Mucosa of stomach (tissue), 1 donor: Measurements from ENCODE around the gene PARD3.
"Not testable (repeated sequence)": the region's sequence is repeated elsewhere in the genome, so short reads cannot be mapped to it uniquely, and the experiment has no call there.

Source experiments
- H3K27me3 ChIP-seq: one replicate; pipeline ENCODE4 v1.7.0; 2013; ENCODE audit warnings: mild to moderate bottlenecking, low read length; ENCODE audit not compliant: control insufficient read depth, insufficient read depth
- H3K36me3 ChIP-seq: one replicate; pipeline ENCODE4 v1.7.0; 2013; ENCODE audit warnings: low read length; ENCODE audit not compliant: control insufficient read depth, insufficient read depth
- H3K4me1 ChIP-seq: one replicate; pipeline ENCODE4 v1.7.0; 2013; ENCODE audit warnings: mild to moderate bottlenecking, low read length; ENCODE audit not compliant: control insufficient read depth, insufficient read depth
- H3K4me3 ChIP-seq: one replicate; pipeline ENCODE4 v1.7.0; 2013; ENCODE audit warnings: low read length
- H3K9ac ChIP-seq: one replicate; pipeline ENCODE4 v1.7.0; 2013; ENCODE audit warnings: mild to moderate bottlenecking, low read length, moderate library complexity
- H3K9me3 ChIP-seq: one replicate; pipeline ENCODE4 v1.7.0; 2013; ENCODE audit warnings: mild to moderate bottlenecking, low read length, moderate library complexity; ENCODE audit not compliant: control insufficient read depth
- donor health status: Pancreatic carcinoma.

The PARD3 gene

GRCh38 chr10:34360984-34361383 is 454.1 kb downstream of the PARD3 start:
- H3K9ac ChIP-seq: no peak overlapping the region
- no peaks in the 10 kb centered on the region for H3K36me3 ChIP-seq
- no peaks in the 10 kb centered on the region for H3K27me3 ChIP-seq
- H3K4me1 ChIP-seq: no peaks in the 10 kb centered on the region
- no peaks in the 10 kb centered on the region for H3K9me3 ChIP-seq
- no peak overlapping the region for H3K4me3 ChIP-seq

- no peaks in the 10 kb centered on the region for H3K4me1 ChIP-seq
- H3K9me3 ChIP-seq: no peaks in the 10 kb centered on the region
- H3K27me3 ChIP-seq: no peaks in the 10 kb centered on the region
- H3K9ac ChIP-seq: no peak overlapping the region
- no peak overlapping the region for H3K4me3 ChIP-seq
- no peaks in the 10 kb centered on the region for H3K36me3 ChIP-seq
Measured at GRCh38 chr10:34359435-34359813, 455.7 kb downstream of the PARD3 start.

- Histone ChIP-seq H3K9me3 (no peaks in the 10 kb centered on the region), H3K9ac (no peak overlapping the region), H3K36me3 (no peaks in the 10 kb centered on the region), H3K27me3 (no peaks in the 10 kb centered on the region), H3K4me3 (no peak overlapping the region), H3K4me1 (no peaks in the 10 kb centered on the region)
Measured at GRCh38 chr10:34358729-34359434, 456.2 kb downstream of the PARD3 start.

GRCh38 chr10:34356463-34356862 is 458.6 kb downstream of the PARD3 start:
- H3K36me3 ChIP-seq: no peaks in the 10 kb centered on the region
- no peaks in the 10 kb centered on the region for H3K27me3 ChIP-seq
- H3K4me1 ChIP-seq: no peaks in the 10 kb centered on the region
- H3K4me3 ChIP-seq: no peak overlapping the region
- H3K9me3 ChIP-seq: no peaks in the 10 kb centered on the region
- H3K9ac ChIP-seq: no peak overlapping the region

- H3K9ac ChIP-seq, H3K9me3 ChIP-seq, H3K36me3 ChIP-seq, H3K27me3 ChIP-seq, H3K4me1 ChIP-seq, H3K4me3 ChIP-seq: not testable (repeated sequence)
Measured at GRCh38 chr10:34353530-34353929, 461.6 kb downstream of the PARD3 start.

GRCh38 chr10:34352599-34353204 is 462.4 kb downstream of the PARD3 start:
- not testable (repeated sequence) for H3K4me3 ChIP-seq, H3K9me3 ChIP-seq, H3K36me3 ChIP-seq, H3K4me1 ChIP-seq, H3K27me3 ChIP-seq, H3K9ac ChIP-seq

- Histone ChIP-seq H3K27me3 (no peaks in the 10 kb centered on the region), H3K9ac (no peak overlapping the region), H3K36me3 (no peaks in the 10 kb centered on the region), H3K9me3 (no peaks in the 10 kb centered on the region), H3K4me1 (peaks cover 3% of the 10 kb centered on the region), H3K4me3 (no peak overlapping the region)
Measured at GRCh38 chr10:34351161-34351560, 463.9 kb downstream of the PARD3 start.

- Histone ChIP-seq H3K9me3 (no peaks in the 10 kb centered on the region), H3K36me3 (no peaks in the 10 kb centered on the region)
Measured at GRCh38 chr10:34348917-34349485, 466.1 kb downstream of the PARD3 start.

GRCh38 chr10:34348021-34348420 is 467.1 kb downstream of the PARD3 start:
- H3K4me1 ChIP-seq: peaks cover 19% of the 10 kb centered on the region
- H3K27me3 ChIP-seq: no peaks in the 10 kb centered on the region
- H3K9ac ChIP-seq: no peak overlapping the region
- no peak overlapping the region for H3K4me3 ChIP-seq
- H3K36me3 ChIP-seq: no peaks in the 10 kb centered on the region
- no peaks in the 10 kb centered on the region for H3K9me3 ChIP-seq

More at GRCh38 chr10:34348917-34349485, 466.1 kb downstream of the PARD3 start:
- H3K9ac ChIP-seq: no peak overlapping the region
- H3K4me1 ChIP-seq: peaks cover 19% of the 10 kb centered on the region
- no peak overlapping the region for H3K4me3 ChIP-seq
- H3K27me3 ChIP-seq: no peaks in the 10 kb centered on the region

GRCh38 chr10:34347131-34347530 is 468.0 kb downstream of the PARD3 start:
- Histone ChIP-seq H3K4me1 (peaks cover 19% of the 10 kb centered on the region), H3K9ac (no peak overlapping the region), H3K9me3 (no peaks in the 10 kb centered on the region), H3K36me3 (no peaks in the 10 kb centered on the region), H3K4me3 (no peak overlapping the region), H3K27me3 (no peaks in the 10 kb centered on the region)

- Histone ChIP-seq H3K9ac (no peak overlapping the region), H3K4me3 (no peak overlapping the region), H3K4me1 (peaks cover 19% of the 10 kb centered on the region), H3K27me3 (no peaks in the 10 kb centered on the region), H3K9me3 (no peaks in the 10 kb centered on the region), H3K36me3 (no peaks in the 10 kb centered on the region)
Measured at GRCh38 chr10:34346516-34347100, 468.5 kb downstream of the PARD3 start.

GRCh38 chr10:34345383-34345782 is 469.7 kb downstream of the PARD3 start:
- Histone ChIP-seq H3K27me3 (no peaks in the 10 kb centered on the region), H3K9me3 (no peaks in the 10 kb centered on the region), H3K4me3 (no peak overlapping the region), H3K9ac (no peak overlapping the region), H3K4me1 (peaks cover 19% of the 10 kb centered on the region), H3K36me3 (no peaks in the 10 kb centered on the region)
